ENCODE measurements around the gene TUBB3.

DNA sequence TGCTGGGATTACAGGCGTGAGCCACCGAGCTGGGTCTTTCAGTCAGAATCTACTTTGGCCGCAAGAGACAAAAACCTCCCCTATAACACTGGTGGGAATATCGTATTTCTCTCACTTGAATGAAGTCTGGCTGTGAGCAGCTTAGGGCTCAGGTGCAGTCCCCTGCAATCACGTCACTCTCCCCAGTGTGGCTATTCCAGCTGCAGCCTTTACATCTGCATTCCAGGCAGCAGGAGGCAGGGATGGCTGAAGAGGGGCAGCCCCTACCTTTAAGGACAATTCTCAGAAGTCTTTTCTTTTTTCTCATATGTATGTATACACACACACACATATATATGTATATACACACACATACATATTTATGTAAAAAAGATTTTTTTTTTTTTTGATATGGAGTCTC is 28.4 kb downstream of the TUBB3 start:
- TF ChIP-seq POLR2A (IDR thresholded peaks at IDR 0.05) = no peak
- TF ChIP-seq, protein P1, sequence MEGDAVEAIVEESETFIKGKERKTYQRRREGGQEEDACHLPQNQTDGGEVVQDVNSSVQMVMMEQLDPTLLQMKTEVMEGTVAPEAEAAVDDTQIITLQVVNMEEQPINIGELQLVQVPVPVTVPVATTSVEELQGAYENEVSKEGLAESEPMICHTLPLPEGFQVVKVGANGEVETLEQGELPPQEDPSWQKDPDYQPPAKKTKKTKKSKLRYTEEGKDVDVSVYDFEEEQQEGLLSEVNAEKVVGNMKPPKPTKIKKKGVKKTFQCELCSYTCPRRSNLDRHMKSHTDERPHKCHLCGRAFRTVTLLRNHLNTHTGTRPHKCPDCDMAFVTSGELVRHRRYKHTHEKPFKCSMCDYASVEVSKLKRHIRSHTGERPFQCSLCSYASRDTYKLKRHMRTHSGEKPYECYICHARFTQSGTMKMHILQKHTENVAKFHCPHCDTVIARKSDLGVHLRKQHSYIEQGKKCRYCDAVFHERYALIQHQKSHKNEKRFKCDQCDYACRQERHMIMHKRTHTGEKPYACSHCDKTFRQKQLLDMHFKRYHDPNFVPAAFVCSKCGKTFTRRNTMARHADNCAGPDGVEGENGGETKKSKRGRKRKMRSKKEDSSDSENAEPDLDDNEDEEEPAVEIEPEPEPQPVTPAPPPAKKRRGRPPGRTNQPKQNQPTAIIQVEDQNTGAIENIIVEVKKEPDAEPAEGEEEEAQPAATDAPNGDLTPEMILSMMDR (IDR thresholded peaks at IDR 0.05) = no peak

Data from thyroid gland (tissue), 4 donors.